ENCODE measurements around the gene MLLT10. TPM values are rescaled to one million over a fixed set of nuclear protein-coding genes. Genes with fewer than 3 reads are reported as not detected.

Gene MLLT10
- total and polyA plus RNA-seq, 12 donors = 15.8 to 49.1 (median 29.8) TPM

- Histone ChIP-seq H3K4me3 (no peak overlapping the region), H3K27ac (no peak overlapping the region)
Measured at GRCh38 chr10:21724020-21724589, 190.1 kb downstream of the MLLT10 start.

GRCh38 chr10:21724687-21725367 is 190.8 kb downstream of the MLLT10 start:
- peak; percentile 96 to 99 (median 98) for DNase-seq
- Histone ChIP-seq H3K36me3 (replicated peaks in 1 of 2) (no peaks in the 10 kb centered on the region), H3K4me3 (no peak overlapping the region), H3K4me1 (replicated peaks in 1 of 2) (peaks cover 20 to 32% of the 10 kb centered on the region in 2 donors), H3K9me3 (replicated peaks in 1 of 3) (no peaks in the 10 kb centered on the region), H3K27me3 (no peaks in the 10 kb centered on the region), H3K27ac (peak overlapping the region in 3 of 5 donors; percentile 15 to 46 (median 31))
- WGBS, 4 donors = 0 to 3% (median 1%) methylated on average over 4 of the region's 4 CpGs
- no peak for TF ChIP-seq CTCF (IDR thresholded peaks at IDR 0.05)
- intact Hi-C loops (cut with DNase I) = loop anchor here in 1 of 2 donors (10.0 kb wide), 1 partner anchor 190 kb away; the partner anchor contains the start of gene MLLT10

More at GRCh38 chr10:21724020-21724589, 190.1 kb downstream of the MLLT10 start:
- no peaks in the 10 kb centered on the region for H3K9me3 ChIP-seq (replicated peaks in 1 of 3)
- no peak for TF ChIP-seq POLR2A (IDR thresholded peaks at IDR 0.05)
- TF ChIP-seq CTCF (IDR thresholded peaks at IDR 0.05) = no peak
- intact Hi-C loops (cut with DNase I) = loop anchor here in 1 of 2 donors (10.0 kb wide), 1 partner anchor 189 kb away; the partner anchor contains the start of gene MLLT10
- 42 to 50% (median 46%) methylated on average over 7 of the region's 7 CpGs for WGBS, 4 donors
- no peaks in the 10 kb centered on the region for H3K27me3 ChIP-seq
- DNase-seq = no peak
- peaks cover 20 to 32% of the 10 kb centered on the region in 2 donors for H3K4me1 ChIP-seq (replicated peaks in 1 of 2)
- H3K36me3 ChIP-seq (replicated peaks in 1 of 2) = no peaks in the 10 kb centered on the region

GRCh38 chr10:21726601-21727225 is 192.7 kb downstream of the MLLT10 start:
- H3K9me3 ChIP-seq (replicated peaks in 1 of 3) = no peaks in the 10 kb centered on the region
- H3K27ac ChIP-seq = no peak overlapping the region
- H3K36me3 ChIP-seq (replicated peaks in 1 of 2) = peaks cover 0 to 7% of the 10 kb centered on the region in 2 donors
- TF ChIP-seq POLR2A (IDR thresholded peaks at IDR 0.05) (no peak), CTCF (IDR thresholded peaks at IDR 0.05) (no peak)
- H3K4me3 ChIP-seq = no peak overlapping the region
- H3K27me3 ChIP-seq = no peaks in the 10 kb centered on the region
- WGBS, 4 donors = 58 to 70% (median 62%) methylated on average over 3 of the region's 3 CpGs
- H3K4me1 ChIP-seq (replicated peaks in 1 of 2) = peaks cover 20 to 32% of the 10 kb centered on the region in 2 donors
- no peak for DNase-seq
- intact Hi-C loops (cut with DNase I) = loop anchor here in 1 of 2 donors (10.0 kb wide), 1 partner anchor 192 kb away; the partner anchor contains the start of gene MLLT10

All from adrenal gland (tissue), 12 donors.